Measurements from ENCODE around the gene ZMYM4.

ZMYM4 gene

GRCh38 chr1:35408925-35409324 lies 140.4 kb downstream of the ZMYM4 start:
- DNase-seq, result no peak

DNA sequence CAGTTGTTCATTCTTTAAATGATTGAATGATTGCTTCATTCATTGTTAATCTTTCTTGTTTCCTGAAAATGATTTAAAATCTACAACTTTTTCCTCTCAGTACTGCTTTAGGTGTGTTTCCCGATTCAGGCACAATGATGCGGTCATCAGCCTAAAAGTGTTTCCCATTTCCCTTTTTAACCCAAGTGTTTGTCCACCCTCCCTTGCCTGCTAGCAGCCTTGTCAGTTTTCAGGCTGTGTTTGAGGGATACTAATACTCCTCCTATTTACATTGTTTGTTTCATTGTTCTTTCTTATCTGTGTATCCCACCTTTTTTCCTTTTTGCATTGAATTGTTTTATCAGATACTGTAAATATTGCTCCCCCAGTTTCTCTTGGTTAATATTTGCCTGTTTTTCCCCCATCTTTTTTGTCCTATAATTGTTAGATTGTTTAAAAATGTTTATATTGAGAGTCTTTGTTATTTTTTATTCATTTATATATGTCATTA lies 157.6 kb downstream of the ZMYM4 start:
- no peak for DNase-seq

GRCh38 chr1:35428360-35428759 lies 159.9 kb downstream of the ZMYM4 start:
- no peak for DNase-seq

- DNase-seq, result no peak
Measured at GRCh38 chr1:35430762-35431161, 162.3 kb downstream of the ZMYM4 start.

DNA sequence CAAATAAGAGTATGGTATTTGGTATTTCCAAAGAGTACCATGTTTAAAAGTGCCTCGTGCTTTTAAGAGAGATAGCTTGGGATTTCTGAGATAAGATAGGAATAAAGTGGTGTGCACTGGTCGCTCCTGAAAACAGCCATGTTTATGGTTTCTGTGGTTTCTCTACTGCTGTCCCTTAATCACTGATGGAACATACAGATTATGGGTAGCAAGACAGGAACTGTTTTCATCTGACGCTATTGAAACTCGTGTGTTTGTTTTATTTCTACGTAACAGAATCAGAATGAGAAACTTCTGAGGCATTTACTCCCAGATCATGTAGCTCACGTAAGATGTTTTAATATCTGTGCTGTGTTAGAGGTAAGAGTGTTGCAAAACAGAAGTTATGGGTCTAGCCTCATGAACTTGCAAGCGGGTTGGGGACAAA lies 162.7 kb downstream of the ZMYM4 start:
- no peak for DNase-seq

- DNase-seq, result no peak
Measured at GRCh38 chr1:35432231-35432630, 163.7 kb downstream of the ZMYM4 start.

DNA sequence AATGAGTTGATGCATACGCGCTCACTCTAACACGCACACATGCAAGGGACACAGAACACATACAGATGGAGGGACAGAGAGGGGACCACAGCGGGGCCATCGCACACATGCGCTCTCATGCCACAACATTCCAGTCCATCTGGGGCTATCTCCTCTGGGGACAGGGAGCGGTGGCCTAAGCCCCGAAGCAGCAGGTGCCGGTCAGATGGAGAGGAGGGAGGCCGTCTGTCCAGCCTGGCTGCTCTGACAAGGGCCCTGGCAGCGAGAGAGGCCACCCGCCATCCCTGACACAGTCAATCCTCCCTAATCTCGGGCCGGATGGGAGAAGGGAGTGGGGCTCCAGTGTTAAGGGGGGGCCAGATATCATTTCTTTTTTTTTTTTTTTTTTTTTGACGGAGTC lies 165.2 kb downstream of the ZMYM4 start:
- no peak for DNase-seq

- no peak for DNase-seq
Measured at GRCh38 chr1:35434703-35435102, 166.2 kb downstream of the ZMYM4 start.

- DNase-seq, result no peak
Measured at GRCh38 chr1:35436078-35436477, 167.6 kb downstream of the ZMYM4 start.

DNA sequence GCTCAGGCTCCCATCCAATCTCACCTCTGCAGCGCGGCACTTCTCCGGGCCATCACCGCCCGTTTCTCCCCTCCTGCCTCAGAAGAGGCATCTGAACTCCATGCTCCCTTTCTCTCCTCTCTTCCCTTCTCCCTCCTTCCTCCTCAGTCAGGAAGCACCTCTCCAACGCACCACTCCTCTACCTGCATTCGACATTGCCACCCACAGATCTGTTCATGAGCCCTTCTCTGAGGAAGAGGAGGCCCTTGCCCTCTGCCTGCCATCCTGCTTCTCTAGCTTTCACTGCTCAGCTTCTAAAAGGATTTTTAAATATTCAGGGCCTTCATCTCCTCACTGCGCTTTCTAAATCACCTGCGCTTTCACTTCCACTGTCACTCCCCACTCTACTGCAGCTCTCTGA lies 168.7 kb downstream of the ZMYM4 start:
- DNase-seq, result no peak

DNA sequence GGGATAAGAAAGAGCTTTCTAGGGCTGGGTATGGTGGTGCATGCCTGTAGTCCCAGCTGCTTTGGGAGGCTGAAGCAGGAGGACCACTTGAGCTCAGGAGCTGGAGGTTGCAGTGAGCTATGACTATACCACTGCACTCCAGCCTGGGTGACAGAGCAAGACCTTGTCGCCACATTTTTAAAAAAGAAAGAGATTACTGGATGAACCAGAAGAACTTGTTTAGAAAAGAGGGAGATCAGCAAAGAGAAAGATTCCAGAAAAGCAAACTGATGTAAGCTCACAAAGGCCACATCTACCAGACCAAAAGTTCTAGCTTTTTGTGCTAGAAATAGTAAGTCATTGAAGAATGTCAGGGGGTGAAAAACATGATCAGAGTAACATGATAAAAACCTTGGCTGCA lies 171.1 kb downstream of the ZMYM4 start:
- DNase-seq, result no peak

- no peak for DNase-seq
Measured at GRCh38 chr1:35441926-35442579, 173.5 kb downstream of the ZMYM4 start.

GRCh38 chr1:35442734-35443133 lies 174.2 kb downstream of the ZMYM4 start:
- DNase-seq, result no peak

DNA sequence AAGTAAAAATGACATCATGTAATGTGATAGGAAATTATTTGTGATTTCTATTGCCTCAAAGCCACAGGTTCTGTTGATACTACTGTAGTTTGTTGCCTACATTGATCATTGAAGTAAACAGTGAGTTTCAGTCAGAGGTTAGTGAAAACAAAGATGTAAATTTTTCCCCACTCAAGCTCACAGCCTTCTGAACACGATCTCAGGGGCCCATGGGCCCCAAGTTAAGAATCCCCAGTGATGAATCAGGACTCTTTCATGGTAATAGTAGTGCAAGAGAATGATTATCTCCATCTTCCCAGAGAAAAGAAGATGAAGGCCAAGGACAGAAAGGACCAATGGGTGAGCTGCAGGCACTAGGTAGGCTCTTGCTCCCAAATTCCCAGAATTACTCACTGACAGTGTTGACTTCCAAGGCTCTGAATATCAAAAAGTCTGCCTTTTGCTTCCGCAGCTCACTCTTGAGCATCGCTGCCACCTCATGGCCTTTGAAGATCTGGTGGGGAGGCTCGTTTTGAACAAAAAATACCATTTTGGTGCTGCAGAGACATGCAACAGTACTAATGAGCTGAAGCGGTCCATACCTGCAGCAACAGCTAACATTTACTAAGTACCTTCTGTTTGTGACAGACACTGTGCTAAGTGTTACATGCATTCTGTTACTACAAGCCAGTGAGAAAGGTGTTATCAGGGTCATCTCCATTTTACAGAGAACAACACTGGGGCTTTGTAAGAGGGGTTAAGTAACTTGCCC lies 175.4 kb downstream of the ZMYM4 start:
- no peak for DNase-seq

DNA sequence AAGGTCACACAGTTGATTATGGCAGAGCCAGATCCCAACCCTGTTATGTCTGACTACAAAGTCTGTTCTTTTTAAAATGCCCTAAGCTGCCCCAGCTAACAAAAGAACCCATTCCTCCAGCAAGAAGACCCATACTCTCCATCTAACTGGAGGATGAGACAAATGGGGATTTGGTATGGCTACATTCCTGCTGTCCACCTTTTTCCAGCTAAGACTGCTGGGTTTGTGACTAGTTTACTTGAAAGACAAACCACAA lies 175.9 kb downstream of the ZMYM4 start:
- no peak for DNase-seq

- no peak for DNase-seq
Measured at GRCh38 chr1:35447278-35447677, 178.8 kb downstream of the ZMYM4 start.

GRCh38 chr1:35448344-35448801 lies 179.9 kb downstream of the ZMYM4 start:
- DNase-seq, result peak; percentile 48

DNA sequence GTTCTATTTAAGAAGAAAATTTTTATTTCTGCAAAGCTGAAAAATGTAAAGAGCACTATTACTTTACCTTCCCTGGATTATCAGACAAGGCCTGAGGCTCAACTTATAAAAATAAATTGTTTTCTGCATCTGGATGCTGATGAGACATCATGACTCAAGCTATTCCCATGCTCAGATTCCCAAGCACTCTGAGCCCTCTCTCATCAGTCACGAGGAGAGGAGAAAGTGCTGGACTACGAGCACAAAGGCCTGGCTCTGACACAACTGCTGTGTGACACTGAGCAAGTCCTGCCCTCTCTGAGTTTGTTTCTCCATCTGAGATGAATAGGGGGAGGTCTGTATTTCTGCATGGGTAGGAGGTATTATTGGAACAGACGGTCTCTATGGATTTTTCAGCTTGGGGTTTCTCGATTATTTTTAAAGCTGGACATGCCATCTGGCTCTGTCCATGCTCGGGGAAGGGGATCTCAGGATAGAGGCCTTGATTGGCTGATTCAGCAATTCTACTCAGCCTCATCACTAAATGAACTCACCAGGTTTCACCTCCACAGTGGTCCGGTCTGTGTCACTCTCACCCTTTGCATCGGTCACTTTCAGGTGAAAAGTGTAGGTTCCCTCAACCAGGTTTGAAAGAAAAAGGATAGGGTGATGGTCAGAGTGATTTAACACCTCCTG lies 181.0 kb downstream of the ZMYM4 start:
- no peak for DNase-seq

- peak; percentile 32 for DNase-seq
Measured at GRCh38 chr1:35451125-35451528, 182.6 kb downstream of the ZMYM4 start.

- DNase-seq, result no peak
Measured at GRCh38 chr1:35452106-35452774, 183.7 kb downstream of the ZMYM4 start.

GRCh38 chr1:35453031-35453430 lies 184.5 kb downstream of the ZMYM4 start:
- DNase-seq, result no peak

GRCh38 chr1:35454176-35454575 lies 185.7 kb downstream of the ZMYM4 start:
- DNase-seq, result no peak

DNA sequence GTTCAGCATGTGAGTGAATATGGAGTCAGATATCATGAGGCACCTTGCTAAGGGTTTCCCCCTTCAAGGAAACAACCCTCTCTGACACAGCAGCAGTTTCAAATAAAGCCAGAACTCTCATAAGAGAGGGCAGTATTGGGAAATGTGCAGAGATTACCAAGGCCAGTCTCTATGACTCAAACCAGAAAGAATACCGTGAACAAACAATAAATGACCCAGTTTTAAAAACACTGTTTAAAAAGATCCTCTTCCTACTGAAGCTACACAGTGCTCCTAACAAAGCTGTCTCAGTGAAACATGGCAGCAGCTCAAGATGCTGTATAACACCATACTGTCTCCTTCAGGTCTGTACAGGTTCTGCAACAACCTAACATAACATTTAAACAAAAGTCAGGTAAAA lies 186.1 kb downstream of the ZMYM4 start:
- DNase-seq, result no peak

GRCh38 chr1:35460796-35461195 lies 192.3 kb downstream of the ZMYM4 start:
- no peak for DNase-seq
